Rectal smooth muscle tissue (tissue), 1 donor: ENCODE data around the gene SNX25.
"Not testable (repeated sequence)": the region's sequence is repeated elsewhere in the genome, so short reads cannot be mapped to it uniquely, and the experiment has no call there.

Source experiments
- H3K27ac ChIP-seq: one replicate; pipeline ENCODE4 v1.7.0; 2013; ENCODE audit warnings: low read depth, low read length, inconsistent platforms
- H3K27me3 ChIP-seq: one replicate; pipeline ENCODE4 v1.7.0; 2013; ENCODE audit warnings: low read length; ENCODE audit not compliant: control insufficient read depth, insufficient read depth
- H3K36me3 ChIP-seq: one replicate; pipeline ENCODE4 v1.7.0; 2013; ENCODE audit warnings: low read length; ENCODE audit not compliant: control insufficient read depth, insufficient read depth
- H3K4me1 ChIP-seq: one replicate; pipeline ENCODE4 v1.7.0; 2013; ENCODE audit warnings: low read length; ENCODE audit not compliant: control insufficient read depth, insufficient read depth
- H3K4me3 ChIP-seq: one replicate; pipeline ENCODE4 v1.7.0; 2013; ENCODE audit warnings: low read length
- H3K9ac ChIP-seq: one replicate; pipeline ENCODE4 v1.7.0; 2013; ENCODE audit warnings: low read length

Gene SNX25

DNA sequence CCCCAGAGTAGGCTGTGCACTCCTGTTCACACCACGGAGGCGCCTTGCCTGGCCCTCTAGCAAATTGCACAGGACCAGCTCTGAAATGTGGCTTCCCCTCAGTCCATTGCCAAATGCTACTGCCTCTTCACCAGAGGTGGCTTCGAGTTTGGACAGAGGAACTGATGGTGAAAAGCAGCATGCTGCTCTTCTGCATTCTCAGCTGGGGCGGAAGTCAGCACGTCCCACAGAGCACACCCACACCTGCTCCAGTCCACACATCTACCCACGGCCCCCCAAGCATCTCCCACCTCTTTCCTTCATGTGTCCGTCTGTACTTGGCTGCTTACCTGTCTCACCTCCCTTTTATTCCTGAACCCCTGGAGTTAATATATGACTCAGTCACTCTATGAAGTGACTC lies 142.8 kb downstream of the SNX25 start:
- Histone ChIP-seq H3K36me3 (peaks cover 4% of the 10 kb centered on the region), H3K27me3 (no peaks in the 10 kb centered on the region), H3K4me3 (no peak overlapping the region), H3K4me1 (no peaks in the 10 kb centered on the region), H3K9ac (no peak overlapping the region), H3K27ac (no peak overlapping the region)

DNA sequence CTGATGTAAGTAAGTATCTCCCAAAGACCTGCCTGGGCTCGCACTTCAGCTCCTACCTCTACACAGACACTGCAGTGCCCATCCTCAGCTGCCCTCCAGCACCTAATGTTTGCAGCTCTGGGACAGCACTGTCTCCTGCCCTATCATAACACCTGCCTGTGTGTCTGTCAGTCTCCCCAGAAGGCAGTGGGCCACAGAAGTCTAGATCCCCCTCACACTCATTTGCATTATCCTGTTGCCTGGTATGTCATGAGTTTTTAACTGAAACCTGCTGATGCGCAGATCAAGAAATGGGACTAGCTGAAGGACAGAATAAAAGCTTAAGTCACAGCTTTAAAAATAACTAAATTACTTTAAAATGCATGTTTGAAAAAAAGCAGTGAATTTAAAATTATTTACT lies 143.3 kb downstream of the SNX25 start:
- H3K27me3 ChIP-seq, result no peaks in the 10 kb centered on the region
- no peaks in the 10 kb centered on the region for H3K4me1 ChIP-seq
- H3K36me3 ChIP-seq, result peaks cover 4% of the 10 kb centered on the region
- no peak overlapping the region for H3K27ac ChIP-seq
- H3K9ac ChIP-seq, result no peak overlapping the region
- no peak overlapping the region for H3K4me3 ChIP-seq

DNA sequence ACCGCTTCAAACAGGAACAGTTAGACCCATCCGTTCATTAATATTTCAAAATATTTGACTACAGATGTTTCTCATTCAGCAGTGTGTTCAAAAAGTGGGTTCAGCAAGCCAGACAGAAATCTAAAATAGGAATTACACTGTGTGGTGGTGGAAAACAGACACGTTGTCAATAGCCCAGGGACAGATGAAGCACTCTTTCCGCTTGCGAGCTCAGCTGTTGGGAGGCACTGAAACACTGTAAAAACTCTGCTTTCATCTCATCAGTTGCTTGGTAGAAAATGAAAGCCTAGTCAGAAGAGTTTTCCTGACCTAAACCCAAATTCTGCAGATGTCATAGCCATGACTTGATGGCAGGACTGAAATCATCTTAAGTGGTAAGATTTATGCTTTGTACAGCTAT lies 147.8 kb downstream of the SNX25 start:
- H3K9ac ChIP-seq, result no peak overlapping the region
- no peak overlapping the region for H3K4me3 ChIP-seq
- H3K4me1 ChIP-seq, result no peaks in the 10 kb centered on the region
- no peak overlapping the region for H3K27ac ChIP-seq
- no peaks in the 10 kb centered on the region for H3K27me3 ChIP-seq
- H3K36me3 ChIP-seq, result no peaks in the 10 kb centered on the region

DNA sequence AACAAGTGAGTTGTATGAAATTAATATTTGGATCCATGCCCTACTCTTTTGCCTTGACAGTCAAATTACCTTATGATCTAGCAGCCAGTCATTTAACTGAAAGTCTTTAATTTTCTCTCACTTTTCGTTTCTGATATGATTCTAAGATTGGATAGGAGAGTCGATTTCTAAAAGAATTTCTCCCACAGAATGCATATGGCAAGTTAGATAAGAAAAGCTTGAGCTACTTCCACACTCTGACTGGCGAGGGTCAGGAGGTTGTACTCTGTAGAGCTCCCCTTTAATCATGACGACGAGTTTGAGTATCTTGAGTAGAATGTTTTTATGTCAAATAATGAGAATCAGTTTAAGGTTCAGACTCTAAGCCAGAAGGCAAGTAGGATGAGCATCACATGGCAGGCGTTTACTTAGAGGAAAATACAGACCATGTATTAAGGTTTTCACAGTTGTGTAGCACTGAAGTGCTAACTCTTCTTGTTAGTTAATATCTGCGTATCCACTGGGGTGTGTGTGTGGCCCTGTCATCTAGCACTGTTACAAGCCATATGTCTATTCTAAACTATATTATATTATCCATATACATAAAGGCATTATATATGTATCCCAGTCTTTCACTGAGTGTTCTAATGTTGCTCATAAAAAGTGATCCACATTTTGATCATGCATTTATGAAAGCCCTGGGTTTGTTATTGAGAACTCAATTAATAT lies 148.5 kb downstream of the SNX25 start:
- Histone ChIP-seq H3K4me1 (no peaks in the 10 kb centered on the region), H3K36me3 (no peaks in the 10 kb centered on the region), H3K9ac (no peak overlapping the region), H3K27me3 (no peaks in the 10 kb centered on the region), H3K4me3 (no peak overlapping the region), H3K27ac (no peak overlapping the region)

DNA sequence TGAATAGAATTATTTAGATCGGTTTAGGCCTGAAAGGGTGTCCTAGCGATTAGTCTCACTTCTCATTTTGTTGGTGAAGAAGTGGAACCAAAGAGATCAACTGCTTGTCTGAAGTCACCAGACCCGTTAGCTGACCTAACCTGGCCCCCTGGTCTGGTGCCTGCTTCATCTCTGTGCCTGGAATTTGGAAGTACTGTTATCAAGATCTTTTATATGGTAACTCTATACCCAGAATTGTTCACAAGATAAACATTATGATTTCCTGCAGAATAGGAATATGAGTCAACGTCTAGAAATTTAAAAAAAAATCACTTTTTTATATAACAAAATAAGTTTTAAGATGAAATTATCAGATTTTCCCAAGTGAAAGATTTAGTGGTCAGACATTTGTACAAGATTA lies 149.1 kb downstream of the SNX25 start:
- no peak overlapping the region for H3K4me3 ChIP-seq
- H3K36me3 ChIP-seq, result no peaks in the 10 kb centered on the region
- H3K27ac ChIP-seq, result no peak overlapping the region
- H3K9ac ChIP-seq, result no peak overlapping the region
- no peaks in the 10 kb centered on the region for H3K4me1 ChIP-seq
- H3K27me3 ChIP-seq, result no peaks in the 10 kb centered on the region

DNA sequence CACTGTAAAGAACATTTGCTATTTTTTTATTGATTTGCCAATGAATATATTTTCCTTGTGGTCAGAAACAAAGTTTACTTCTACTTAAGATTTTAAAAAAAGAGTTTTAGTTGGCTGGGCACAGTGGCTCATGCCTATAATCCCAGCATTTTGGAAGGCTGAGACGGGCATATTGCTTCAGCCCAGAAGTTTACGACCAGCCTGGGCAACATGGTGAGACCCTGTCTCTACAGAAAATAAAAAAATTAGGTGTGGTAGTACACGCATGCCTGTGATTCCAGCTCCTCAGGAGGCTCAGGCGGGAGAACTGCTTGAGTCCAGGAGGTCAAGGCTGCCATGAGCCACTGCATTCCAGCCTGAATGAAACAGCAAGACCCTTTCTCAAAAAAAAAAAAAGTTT lies 149.6 kb downstream of the SNX25 start:
- Histone ChIP-seq H3K9ac (no peak overlapping the region), H3K27ac (no peak overlapping the region), H3K4me3 (no peak overlapping the region), H3K4me1 (no peaks in the 10 kb centered on the region), H3K27me3 (no peaks in the 10 kb centered on the region), H3K36me3 (no peaks in the 10 kb centered on the region)

DNA sequence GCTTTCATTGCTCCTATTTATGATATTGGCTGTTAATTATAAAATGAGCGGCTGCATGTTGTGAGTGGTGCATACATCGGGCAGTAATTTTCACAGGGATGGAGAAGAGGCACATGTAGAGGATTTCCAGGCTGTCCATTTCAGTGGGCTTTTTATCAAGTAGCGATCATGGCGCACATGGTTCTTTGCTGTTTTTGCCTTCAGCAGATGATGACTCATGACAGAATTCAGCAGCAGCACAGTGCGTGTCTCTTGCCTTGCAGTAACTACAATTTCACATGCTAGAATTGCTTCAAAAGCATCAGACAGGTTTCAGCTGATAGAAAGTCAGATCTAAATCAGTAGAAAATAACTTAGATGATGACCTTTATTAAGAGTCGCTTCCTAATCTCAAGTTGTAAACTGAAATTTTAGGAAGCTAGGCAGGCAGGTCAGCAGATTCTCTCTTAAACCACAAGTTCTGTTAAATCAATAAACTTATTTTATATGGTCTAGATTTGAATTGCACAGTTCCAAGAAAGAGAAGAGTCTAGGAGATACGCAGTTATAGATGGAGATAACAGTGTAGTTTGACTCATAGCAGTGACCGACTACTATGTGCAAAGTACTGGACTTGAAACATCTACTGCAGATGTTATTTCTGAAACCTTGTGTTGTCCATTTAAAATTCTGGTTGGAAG lies 150.5 kb downstream of the SNX25 start:
- Histone ChIP-seq H3K27ac (no peak overlapping the region), H3K27me3 (no peaks in the 10 kb centered on the region), H3K36me3 (no peaks in the 10 kb centered on the region), H3K4me3 (no peak overlapping the region), H3K9ac (no peak overlapping the region), H3K4me1 (no peaks in the 10 kb centered on the region)

DNA sequence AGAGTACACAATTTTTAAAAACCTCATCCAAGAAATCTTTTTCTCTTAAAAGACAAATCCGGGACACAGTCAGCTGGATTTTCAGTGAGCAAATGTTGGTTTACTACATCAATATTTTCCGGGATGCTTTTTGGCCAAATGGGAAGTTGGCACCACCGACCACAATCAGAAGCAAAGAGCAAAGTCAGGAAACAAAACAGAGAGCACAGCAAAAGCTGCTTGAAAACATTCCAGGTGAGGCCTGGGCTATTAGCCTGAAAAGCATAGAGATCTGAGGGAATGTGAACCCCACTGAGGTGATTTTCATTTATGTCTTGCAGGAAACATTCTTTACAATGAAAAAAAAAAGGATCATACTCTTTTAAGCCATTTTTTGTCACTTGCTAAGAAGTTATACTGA lies 152.5 kb downstream of the SNX25 start:
- Histone ChIP-seq H3K9ac (no peak overlapping the region), H3K36me3 (no peaks in the 10 kb centered on the region), H3K4me3 (no peak overlapping the region), H3K27me3 (no peaks in the 10 kb centered on the region), H3K4me1 (no peaks in the 10 kb centered on the region), H3K27ac (no peak overlapping the region)

DNA sequence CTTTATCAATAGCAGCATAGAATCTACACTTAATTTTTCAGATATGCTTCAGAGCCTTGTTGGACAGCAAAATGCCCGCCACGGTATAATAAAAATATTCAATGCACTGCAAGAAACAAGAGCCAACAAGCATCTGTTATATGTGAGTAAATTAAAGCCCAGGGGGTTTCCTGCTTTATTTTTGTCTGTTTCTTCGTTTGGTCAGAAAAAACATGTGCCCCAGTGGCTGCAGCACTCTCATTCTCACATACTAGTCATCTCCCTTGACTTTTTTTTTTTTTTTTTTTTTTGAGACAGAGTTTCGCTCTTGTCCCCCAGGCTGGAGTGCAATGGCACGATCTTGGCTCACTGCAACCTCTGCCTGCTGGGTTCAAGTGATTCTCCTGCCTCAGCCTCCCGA lies 153.2 kb downstream of the SNX25 start:
- not testable (repeated sequence) for H3K36me3 ChIP-seq, H3K9ac ChIP-seq, H3K27ac ChIP-seq

DNA sequence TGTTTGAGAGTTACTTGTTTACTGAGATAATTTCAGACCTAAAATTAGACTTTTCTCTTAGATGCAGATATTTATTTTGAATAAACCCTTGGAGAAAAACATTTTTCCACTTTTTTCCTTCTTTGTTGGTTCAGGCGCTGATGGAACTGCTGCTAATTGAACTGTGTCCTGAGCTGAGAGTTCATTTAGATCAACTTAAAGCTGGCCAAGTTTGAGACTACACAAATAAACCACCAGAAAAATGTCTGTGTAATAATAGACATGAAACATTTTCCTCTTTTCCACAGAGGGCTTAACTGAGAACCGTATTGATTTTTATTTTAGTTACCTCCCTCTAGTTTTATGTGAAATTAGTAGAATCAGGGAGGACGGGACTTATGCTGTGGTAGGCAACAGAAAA lies 153.9 kb downstream of the SNX25 start:
- Histone ChIP-seq H3K9ac (no peak overlapping the region), H3K27me3 (no peaks in the 10 kb centered on the region), H3K36me3 (no peaks in the 10 kb centered on the region), H3K4me3 (no peak overlapping the region), H3K27ac (no peak overlapping the region), H3K4me1 (no peaks in the 10 kb centered on the region)

More for the DNA sequence above, 153.2 kb downstream of the SNX25 start:
- H3K27me3 ChIP-seq, H3K4me3 ChIP-seq, H3K4me1 ChIP-seq: not testable (repeated sequence)

DNA sequence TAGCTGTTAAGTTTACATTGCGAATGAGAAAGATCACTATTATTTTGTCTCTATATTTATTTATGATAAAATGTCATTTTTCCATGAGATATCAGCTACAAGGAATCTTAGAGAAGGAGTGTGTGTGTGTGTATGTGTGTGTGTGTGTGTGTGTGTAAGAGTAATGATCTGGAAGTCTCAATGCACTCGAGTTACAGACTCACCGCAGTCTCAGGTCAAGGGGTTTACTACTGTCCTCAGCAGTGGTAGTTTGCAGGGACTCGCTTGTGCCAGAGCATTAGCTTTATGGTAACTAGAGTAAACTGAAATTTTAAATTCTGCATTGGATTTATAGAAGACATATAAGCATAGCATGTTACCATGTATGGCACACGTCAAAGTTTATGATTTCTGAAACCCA lies 155.5 kb downstream of the SNX25 start:
- H3K27me3 ChIP-seq, result no peaks in the 10 kb centered on the region
- no peaks in the 10 kb centered on the region for H3K4me1 ChIP-seq
- no peak overlapping the region for H3K4me3 ChIP-seq
- H3K9ac ChIP-seq, result no peak overlapping the region
- no peak overlapping the region for H3K27ac ChIP-seq
- H3K36me3 ChIP-seq, result no peaks in the 10 kb centered on the region

DNA sequence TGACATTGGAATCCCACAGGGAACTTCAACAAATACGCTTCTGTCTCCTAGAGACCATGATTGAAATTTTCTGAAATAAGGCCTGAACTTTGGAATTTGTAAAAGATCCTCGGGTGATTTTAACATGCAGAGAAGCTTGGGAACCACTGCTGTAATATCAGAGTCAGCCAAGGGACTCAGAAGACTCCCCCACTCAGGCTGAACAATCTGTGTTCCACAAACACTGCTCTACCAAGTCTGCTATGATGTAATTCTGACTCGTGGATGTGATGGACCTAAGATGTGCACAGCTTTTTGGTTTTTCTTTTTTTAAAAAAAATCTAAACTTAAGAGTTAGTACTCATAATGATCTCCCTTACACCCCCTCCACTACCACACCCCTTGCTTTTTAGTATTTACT lies 160.3 kb downstream of the SNX25 start:
- H3K27me3 ChIP-seq, result no peaks in the 10 kb centered on the region
- no peaks in the 10 kb centered on the region for H3K4me1 ChIP-seq
- H3K4me3 ChIP-seq, result no peak overlapping the region
- H3K36me3 ChIP-seq, result peaks cover 4% of the 10 kb centered on the region
- no peak overlapping the region for H3K9ac ChIP-seq
- H3K27ac ChIP-seq, result no peak overlapping the region
